COR-L47 (cell line): ENCODE measurements around the gene JARID2.
A peak's percentile ranks its signal among the peaks of the same experiment; 100 is the strongest.
"Not testable (repeated sequence)": the region's sequence is repeated elsewhere in the genome, so short reads cannot be mapped to it uniquely, and the experiment has no call there.

Experiments used
- DNase-seq: peaks from one replicate; lab custom pipeline; 2025; lab: John Stamatoyannopoulos, UW

JARID2 gene

DNA sequence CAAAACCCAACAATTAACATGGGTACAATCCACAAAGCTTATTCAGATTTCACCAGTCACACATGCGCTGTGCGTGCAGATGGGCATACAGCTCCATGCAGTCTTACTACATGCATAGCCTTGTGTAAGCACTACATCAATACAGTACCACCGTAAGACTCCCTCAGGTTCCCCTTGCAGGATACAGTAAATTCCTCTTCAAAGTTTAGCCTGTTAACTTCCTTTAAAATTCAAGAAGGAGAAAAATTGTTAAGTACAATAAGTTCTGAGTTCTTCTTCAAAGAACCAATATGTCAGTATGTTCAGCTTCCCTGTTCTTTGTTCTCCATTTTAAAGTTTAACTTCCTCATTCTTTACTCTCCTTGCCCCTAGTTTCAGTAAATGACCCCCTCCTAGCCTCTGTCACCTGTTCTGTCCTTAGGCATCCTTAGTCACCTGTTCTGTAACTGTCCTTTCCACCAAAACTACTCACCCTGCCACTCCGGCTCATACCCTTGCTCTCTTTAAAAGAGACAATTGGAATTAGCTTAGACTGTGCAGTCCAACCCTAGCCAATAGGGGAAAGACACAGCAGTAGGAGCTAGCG, 297.6 kb downstream of the JARID2 start:
- DNase-seq, result not testable (repeated sequence)

DNA sequence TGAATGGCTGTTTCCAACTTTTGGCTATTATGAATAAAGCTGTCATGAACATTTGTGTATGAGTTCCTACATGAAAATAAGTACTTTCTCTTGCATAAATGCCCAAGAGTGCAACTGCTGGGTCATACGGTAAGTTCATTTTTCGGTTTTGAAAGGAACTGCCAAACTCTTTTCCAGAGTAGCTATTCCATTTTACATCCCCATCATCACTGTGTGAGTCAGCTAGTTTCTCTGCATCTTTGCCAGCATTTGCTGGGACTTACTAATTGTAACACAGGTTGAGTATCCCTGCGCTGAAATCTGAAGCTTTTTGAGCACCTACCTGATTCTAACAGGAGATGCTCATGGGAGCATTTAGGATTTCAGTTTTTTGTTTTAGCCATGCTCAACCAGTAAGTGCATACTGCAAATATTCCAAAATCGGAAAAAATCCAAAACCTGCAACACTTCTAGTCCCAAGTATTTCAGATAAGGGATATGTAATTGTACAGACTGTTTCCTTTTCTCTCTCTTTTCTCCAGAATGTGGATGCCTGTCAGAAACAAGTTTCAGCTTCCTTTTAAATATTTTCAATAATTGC, 298.5 kb downstream of the JARID2 start:
- DNase-seq, result no peak

DNA sequence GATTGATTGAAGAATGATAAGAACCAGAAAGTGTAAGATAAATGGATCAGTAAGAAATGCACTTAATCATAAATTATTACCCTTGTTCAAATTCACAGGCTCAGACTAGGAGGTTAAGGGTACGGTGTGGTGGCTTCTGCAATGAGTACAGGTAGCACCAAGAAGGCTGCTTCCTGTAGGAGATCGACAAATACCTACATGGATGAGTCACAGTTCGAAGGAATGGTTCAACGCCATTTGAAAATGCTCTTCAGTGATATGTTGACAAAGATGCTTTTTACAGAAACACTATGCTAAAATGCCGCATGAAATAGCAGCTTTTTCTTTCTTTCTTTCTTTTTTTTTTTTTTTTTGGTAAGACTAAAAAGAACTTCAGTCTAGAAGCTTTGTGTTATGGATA, 300.7 kb downstream of the JARID2 start:
- DNase-seq, result no peak

DNA sequence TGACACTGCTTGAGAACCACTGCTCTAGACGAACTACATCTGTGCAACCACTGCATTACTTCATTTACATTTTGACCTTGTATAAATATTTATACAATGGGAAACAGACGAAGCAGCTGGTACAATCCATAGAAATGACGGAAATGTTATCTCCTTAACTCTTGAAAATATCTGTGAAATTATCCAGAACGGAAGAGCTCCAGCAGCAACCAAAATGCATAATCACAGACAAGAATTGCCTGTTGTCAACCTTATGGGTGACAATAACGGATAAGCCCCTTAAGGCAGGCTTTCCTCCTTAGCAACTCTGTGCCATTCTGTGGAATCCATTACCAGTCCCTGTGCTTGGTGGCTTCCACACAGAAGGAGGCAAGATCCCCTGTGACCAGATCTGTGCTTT, 301.5 kb downstream of the JARID2 start:
- no peak for DNase-seq

DNA sequence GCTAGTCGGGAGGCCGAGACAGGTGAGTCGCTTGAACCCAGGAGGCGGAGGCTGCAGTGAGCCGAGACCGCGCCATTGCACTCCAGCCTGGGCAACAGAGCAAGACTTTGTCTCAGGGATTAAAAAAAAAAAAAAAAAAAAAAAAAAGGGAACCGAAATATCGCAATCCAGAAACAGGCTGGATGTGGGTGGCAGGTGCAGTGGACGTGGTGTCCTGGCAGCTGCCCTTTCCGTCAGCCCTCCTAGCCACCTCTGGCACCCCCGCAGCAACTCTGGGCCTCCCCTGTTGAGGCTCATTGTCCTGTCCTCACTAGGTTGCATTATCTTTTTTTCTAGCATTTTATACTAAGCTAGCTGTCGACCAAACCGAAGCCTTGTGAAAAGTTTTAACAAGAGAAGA, 303.5 kb downstream of the JARID2 start:
- no peak for DNase-seq

DNA sequence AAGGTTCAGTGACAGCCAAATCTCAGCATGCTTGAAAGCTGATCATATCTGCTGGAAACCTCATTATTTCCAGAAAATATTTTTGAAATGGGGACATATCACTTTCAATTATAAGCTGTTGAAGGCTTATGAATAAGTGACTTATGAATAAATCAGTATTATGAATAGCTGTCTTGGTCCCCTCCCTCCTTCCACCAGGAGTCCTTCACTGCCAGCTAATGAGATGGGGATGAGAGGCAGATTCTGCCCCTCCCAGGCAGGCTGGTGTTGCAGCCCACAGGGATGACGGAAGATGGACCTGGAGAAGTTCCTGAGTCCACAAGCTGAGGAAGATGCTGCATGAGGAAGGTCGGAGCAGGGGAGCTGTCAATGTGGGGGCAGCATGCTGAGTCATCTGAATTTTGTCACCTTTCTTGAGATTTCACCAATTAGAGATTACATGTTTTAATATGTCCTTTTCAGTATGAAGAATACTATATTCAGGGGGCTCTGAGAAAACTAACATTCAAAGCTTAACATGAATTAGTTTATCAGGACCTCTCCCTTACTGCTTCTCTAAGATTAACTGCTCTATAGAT, 304.8 kb downstream of the JARID2 start:
- no peak for DNase-seq

DNA sequence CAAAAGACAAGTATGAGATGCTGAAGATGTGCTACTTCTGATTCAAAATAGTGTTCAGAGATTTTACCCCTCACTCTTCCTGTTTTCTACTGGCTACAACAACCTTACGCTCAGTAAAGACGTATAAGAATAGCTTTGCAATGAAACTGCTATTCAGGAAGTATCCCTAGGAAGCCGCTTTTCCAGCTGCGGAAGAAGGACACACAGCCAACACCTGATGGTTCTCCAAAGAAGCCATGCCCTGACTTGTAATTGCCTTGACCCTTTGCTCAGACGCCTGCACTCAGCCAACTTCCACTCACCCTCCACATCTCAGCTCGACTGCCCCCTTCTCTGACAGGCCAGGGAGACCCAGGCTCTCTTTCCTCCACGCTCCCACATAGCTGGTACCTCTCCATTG, 305.4 kb downstream of the JARID2 start:
- no peak for DNase-seq

DNA sequence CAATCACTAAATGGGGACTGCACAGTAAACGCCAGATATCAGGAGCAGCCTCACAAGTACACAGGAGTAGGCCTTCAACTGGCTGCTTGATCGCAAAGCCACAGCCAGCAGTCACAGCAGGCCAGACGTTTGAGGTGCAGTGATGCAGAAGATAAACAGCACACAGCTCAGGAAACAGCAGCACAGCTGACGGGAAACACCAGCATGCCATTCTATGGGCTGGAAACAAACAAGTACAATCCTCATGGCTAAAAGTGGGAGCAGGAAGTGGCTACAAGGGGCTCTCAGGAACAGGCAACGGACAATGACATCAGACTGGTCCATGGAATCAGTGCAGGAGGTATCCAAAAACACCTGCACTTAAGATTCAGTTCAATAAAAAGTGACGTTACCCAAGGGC, 305.9 kb downstream of the JARID2 start:
- peak; percentile 33 for DNase-seq

DNA sequence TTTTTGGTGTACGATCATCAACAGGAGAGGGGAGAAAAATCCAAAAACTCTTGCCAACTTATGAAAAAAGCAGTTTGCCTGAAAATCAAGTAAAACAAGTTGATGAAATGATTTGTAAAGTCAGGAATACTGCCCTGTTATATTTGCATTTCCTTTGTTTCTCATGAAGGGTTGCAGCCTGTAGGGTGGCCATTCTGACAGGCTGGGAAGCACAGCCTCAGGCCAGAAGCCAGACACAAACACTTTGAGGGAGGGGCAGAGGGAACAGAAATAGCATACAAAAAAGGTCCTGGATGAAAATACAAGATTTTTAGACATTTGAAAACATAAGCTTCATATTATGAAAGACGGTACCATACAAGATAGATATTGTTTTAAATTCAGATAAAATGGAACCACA, 307.2 kb downstream of the JARID2 start:
- DNase-seq, result no peak

DNA sequence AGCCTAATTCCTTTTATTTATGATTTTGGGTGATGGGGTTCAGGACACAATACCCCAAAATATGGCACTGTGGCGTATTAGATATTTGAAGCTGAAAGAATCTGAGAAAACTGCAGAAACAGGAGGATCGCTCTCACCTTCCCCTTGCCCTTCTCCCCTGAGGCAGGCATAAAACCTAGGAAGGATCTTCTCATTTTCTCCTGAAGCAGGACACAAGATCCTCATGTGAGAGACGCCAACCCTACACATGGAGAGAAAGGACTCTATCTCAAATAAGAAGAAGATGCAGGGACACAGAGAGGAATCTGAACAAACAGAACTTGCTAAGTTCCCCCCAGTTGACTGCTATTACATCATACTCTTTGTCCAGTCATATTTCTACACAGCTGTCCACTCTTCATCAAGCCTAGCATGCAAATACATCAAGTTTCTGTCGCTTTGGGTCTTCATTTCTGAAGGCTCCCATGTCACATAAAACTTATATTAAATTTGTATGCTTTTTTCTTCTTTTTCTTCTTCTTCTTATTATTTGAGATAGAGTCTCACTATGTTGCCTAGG, 307.9 kb downstream of the JARID2 start:
- DNase-seq, result no peak

DNA sequence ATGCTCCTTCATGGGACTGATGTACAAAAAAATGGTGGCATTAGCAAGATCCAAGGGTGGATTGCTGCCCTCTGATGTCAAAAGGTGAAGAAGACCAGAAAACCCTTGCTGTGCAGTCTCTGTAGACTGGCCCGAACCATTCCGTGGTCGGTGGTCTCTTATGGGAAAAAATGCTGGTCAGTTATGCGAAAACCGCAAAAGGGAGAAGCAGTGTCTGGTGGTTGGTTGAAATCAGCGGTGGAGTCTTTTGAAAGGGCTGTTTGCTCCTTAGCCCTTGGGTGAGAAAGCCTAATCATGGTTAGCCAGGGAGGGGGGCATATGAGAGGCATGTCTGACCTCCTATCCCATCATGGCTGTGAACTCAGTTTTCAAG, 308.8 kb downstream of the JARID2 start:
- DNase-seq, result no peak

DNA sequence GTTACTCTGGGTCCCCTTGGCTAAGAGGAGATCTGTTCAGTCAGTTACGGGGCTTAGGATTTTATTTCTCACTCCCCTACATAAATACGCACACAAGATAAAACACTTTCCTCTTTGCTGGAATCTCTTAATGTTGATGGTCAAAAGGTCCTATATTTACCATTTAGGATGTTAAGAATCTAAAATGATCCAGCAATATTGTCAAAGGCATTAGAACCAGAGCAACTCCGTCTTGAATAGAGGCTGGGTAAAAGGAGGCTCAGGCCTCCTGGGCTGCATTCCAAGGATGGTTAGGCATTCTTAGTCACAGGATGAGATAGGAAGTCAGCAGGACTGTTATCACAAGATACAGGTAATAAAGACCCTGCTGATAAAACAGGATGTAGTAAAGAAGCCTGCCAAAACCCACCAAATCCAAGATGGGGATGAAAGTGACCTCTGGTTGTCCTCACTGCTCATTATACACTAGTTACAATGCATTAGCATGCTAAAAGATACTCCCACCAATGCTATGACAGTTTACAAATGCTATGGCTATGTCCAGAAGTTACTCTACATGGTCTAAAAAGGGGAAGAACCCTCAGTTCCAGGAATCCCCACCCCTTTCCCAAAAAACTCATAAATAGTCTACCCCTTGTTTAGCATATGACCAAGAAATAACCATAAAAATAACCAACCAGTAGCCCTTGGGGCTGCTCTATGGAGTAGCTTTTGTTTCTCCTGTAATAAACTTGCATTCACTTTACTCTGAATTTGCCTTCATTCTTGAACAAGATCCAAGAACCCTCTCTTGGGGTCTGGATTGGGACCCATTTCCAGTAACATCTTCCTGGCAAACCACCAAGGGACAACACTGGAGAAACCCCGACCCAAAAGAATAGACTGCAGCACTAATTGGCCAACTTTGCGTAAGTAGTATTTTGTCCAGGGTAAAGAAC, 309.5 kb downstream of the JARID2 start:
- no peak for DNase-seq

DNA sequence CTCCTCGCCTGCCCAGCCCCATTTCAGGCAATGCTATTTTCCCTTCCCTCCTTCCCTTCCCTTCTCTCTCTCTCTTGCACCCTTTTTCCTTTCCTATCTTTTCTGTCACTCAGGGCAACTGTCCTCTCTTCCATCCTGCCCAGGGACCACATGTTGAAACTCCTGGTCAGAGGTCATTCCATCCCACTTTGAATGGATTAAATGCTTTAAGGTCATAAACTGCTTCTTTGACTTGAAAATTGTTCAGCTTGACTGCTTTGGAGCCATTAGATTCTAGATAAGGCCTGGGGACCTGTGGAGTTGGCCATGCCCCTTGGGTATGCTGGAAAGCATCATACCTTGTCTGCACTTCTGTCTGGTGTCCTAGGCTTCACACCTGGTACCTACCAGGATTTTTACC, 310.8 kb downstream of the JARID2 start:
- no peak for DNase-seq

DNA sequence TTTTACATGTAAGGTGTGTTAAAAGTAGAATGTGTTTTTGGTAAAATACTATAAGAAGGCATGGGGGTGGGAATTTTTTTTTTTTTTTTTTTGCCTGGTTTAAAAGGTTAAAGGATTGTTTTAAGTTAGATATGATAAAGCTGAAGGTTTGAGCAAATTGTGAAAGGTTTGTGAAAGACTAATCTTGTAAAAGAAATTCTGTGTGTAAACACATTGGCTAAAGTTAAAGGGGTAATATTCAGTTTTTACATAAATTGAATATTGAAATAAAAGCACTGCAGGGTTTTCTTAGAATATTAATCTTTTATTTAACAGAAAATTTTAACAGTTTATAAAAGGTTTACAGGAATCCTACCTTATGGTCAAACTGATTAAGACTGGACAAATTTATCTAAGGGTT, 311.3 kb downstream of the JARID2 start:
- DNase-seq, result no peak

DNA sequence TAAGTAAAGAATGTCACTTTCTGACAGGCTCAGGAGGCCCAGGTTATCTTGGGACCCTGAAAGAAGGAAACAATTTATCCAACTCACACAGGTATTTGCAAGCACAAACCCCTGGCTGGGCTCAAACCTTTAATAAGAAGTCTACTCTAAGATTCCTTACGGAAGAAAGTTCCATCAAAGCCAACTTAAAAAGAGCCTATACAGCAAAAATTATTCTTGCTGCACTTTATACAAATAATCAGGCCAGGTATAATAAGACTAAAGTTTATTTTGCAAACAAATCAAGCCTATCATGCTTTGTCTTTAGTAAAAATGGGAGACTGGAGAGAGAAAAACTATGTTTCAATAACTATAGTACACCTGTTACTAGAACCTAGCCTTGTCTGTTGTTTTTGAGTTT, 314.8 kb downstream of the JARID2 start:
- DNase-seq, result no peak

DNA sequence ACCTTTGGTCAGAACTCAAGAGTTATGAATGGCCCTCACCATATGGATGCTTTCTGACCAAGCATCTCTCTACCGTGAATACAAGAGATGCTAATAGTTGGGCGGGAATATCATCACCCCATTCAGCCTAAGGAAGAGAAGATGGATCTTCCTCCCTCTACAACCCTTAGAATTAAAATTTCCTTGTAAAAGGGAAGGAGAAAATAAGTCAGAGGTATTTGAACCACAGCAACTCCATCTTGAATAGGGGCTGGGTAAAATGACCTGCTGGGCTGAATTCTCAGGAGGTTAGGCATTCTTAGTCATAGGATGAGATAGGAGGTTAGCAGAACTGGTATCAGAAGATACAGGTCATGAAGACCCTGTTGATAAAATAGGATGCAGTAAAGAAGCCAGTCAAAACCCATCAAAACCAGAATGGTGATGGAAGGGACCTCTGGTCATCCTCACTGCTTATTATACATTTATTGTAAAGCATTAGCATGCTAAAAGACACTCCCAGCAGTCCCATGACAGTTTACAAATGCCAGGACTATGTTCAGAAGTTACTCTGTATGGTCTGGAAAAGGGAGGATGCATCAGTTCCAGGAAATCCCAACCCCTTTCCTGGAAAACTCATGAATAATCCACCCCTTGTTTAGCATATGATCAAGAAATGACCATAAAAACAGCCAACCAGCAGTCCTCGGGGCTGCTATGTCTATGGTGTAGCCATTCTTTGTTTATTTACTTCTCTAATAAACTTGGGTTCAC, 315.8 kb downstream of the JARID2 start:
- DNase-seq, result no peak

DNA sequence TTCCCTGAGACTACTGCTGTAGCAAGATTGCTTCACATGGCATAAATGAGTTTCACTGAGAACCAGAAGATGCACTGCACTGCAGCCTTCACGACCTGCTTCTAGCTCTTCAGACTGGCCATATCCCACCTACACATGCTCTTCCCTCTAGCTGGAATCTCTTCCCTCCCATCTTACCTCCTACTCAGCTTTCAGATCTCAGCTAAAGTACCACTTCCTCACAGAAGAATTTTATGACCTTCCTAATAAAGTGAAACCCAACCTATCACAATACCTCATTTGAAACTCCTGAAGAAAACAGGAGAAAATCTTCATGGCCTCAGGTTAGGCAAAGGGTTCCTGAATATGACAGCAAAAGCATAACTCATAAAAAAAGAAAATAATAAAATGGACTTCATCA, 317.1 kb downstream of the JARID2 start:
- DNase-seq, result no peak

DNA sequence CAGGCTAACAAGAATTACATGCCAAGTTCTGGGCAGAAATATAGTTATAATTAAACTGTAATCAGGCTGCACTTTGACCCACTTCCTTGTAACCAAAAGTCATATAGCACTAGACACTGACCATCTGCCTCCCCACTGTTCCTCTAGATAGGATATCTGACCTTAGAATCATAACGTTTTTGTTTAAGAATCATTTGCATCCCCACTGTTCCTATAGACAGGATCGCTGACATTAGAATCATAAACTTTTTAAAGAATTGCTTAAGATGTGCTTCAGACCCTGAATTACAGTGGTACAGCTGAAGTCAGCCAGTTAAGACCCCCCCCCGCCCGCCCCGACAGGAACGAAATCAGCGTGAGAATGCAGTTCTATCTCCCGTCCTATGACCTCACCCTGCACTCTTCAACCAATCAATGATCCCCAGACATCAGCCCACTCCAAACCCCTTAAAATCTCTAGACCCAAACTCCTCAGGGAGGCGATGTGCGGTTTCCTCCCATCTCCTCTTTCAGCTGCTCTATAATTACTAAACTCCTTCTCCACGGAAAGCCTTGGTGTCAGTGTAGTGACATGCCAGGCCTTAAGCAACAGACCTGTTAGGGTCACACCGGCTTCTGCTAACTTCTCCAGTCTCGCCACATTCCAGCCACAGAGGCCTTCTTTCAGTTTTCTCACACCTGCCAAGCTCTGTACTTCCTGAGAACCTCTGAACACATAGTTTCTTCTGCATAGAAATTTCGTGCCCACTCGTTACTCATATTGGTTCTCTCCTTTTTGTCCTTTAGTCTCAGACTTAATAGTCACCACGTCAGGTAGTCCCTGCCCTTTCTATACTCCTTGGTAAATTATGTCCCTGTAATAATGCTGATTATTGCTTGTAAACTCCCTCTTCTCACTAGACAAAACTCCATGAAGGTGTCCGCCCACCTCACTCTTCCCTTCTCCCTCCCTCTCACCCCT, 323.4 kb downstream of the JARID2 start:
- DNase-seq, result no peak

DNA sequence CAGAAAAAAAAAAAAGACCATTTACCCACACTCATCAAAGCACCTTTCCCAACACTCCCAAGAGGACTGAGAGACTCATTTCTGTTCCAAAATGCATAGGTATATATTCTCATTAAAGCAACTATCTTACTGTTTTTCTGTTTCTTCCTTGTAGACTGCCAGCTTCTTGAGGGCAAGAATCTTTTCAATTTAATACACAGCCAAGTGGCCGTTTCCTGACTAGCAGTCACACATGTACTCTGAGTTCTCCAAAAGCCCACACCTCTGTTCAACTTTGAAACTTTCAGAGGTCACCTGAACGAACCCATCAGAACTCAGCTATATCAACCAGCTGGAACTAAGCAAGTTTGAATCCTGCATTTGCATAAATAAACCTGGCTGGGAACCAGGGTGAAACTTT, 324.3 kb downstream of the JARID2 start:
- no peak for DNase-seq
